PC-3 (cell line): ENCODE results near the gene DDX53.

Experiments
- EZH2phosphoT487 ChIP-seq: fragments of 300-600 bp; sonication (generic); IDR thresholded peaks from 2 replicates; pipeline ENCODE4 v1.6.1; 2018; ENCODE audit warnings: mild to moderate bottlenecking, antibody characterized with exemption, low read length, borderline replicate concordance
- TF ChIP-seq, protein P1 (sequence below): fragments of 300-600 bp; sonication (generic); conservative IDR thresholded peaks from 2 replicates; pipeline ENCODE4 v1.5.1; 2017; ENCODE audit warnings: antibody characterized with exemption, low read depth, mild to moderate bottlenecking, low read length

DNA sequence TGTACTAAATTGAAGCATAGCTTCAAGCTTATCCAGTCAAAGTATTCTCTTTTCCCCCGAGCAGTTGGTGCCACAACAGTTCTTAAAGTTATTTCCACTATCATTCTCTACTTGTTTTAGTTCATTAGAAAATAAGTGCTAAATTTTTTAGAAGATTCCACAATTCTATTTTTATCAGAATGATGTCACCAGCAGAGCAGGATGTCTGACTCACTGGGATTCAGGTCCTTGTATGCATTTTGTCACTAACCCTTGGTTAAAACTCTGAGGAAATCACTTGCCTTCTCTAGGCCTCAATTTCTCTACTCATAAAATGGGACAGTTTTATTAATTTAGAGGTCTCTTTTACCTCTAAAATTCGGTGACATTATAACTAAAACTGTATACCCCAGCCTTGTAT is 3.4 kb downstream of the DDX53 start:
- TF ChIP-seq, protein P1, sequence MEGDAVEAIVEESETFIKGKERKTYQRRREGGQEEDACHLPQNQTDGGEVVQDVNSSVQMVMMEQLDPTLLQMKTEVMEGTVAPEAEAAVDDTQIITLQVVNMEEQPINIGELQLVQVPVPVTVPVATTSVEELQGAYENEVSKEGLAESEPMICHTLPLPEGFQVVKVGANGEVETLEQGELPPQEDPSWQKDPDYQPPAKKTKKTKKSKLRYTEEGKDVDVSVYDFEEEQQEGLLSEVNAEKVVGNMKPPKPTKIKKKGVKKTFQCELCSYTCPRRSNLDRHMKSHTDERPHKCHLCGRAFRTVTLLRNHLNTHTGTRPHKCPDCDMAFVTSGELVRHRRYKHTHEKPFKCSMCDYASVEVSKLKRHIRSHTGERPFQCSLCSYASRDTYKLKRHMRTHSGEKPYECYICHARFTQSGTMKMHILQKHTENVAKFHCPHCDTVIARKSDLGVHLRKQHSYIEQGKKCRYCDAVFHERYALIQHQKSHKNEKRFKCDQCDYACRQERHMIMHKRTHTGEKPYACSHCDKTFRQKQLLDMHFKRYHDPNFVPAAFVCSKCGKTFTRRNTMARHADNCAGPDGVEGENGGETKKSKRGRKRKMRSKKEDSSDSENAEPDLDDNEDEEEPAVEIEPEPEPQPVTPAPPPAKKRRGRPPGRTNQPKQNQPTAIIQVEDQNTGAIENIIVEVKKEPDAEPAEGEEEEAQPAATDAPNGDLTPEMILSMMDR: no peak
- TF ChIP-seq EZH2phosphoT487: no peak
